ENCODE measurements around the gene FARSA. TPM values are rescaled to one million over a fixed set of nuclear protein-coding genes. Genes with fewer than 3 reads are reported as not detected.
A peak's percentile ranks its signal among the peaks of the same experiment; 100 is the strongest.

FARSA gene
- total and polyA plus RNA-seq, 2 of the 13 experiments (the other 11 are each of a cell fraction or from before 2014, with no cell fraction given): 25.9 to 72.0 TPM

DNA sequence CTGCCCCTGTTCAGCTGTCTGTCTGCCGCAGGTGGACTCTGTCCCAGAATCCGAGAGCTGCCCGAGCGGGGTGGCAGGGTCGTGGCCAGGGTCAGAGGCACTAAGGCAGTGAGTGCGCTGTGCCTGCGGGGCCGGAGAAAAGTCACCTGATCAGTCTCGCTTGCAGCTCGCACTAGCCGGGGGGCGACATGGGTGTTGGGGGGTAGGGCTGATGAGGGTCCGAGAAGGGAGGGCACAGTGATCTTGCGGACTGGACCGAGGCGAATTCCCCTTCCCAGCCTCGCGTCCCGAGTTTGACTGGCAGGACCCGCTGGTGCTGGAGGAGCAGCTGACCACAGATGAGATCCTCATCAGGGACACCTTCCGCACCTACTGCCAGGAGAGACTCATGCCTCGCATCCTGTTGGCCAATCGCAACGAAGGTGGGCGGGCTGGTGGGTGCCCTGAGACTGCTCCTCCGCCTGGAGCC lies 41.9 kb downstream of the FARSA start (continued):
- TF ChIP-seq, protein P1, sequence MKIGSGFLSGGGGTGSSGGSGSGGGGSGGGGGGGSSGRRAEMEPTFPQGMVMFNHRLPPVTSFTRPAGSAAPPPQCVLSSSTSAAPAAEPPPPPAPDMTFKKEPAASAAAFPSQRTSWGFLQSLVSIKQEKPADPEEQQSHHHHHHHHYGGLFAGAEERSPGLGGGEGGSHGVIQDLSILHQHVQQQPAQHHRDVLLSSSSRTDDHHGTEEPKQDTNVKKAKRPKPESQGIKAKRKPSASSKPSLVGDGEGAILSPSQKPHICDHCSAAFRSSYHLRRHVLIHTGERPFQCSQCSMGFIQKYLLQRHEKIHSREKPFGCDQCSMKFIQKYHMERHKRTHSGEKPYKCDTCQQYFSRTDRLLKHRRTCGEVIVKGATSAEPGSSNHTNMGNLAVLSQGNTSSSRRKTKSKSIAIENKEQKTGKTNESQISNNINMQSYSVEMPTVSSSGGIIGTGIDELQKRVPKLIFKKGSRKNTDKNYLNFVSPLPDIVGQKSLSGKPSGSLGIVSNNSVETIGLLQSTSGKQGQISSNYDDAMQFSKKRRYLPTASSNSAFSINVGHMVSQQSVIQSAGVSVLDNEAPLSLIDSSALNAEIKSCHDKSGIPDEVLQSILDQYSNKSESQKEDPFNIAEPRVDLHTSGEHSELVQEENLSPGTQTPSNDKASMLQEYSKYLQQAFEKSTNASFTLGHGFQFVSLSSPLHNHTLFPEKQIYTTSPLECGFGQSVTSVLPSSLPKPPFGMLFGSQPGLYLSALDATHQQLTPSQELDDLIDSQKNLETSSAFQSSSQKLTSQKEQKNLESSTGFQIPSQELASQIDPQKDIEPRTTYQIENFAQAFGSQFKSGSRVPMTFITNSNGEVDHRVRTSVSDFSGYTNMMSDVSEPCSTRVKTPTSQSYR (CRISPR knock-in tag; IDR thresholded peaks at IDR 0.05; ENCODE audit: borderline replicate concordance): no peak
- TF ChIP-seq HNF4A (CRISPR knock-in tag; IDR thresholded peaks at IDR 0.05) (peak; percentile 34; the same call in 1 of the 2 replicates), CCDC6 (CRISPR knock-in tag; IDR thresholded peaks at IDR 0.05) (no peak), AGO2 (optimal IDR thresholded peaks at IDR 0.05; ENCODE audit: low read depth, low read length) (peak; percentile 27), MIER2 (CRISPR knock-in tag; IDR thresholded peaks at IDR 0.05) (no peak), SP1 (IDR thresholded peaks at IDR 0.05) (no peak), SP1 (CRISPR knock-in tag; IDR thresholded peaks at IDR 0.05) (0 out of 2 replicates have a peak, but pooled peaks have one; percentile 30), ZNF253 (CRISPR knock-in tag; IDR thresholded peaks at IDR 0.05; ENCODE audit: borderline replicate concordance) (no peak), ZFP82 (CRISPR knock-in tag; IDR thresholded peaks at IDR 0.05; ENCODE audit: borderline replicate concordance) (no peak), POLR2AphosphoS5 (IDR thresholded peaks at IDR 0.05; ENCODE audit: low read depth, low read length) (no peak), PHF8 (CRISPR knock-in tag; IDR thresholded peaks at IDR 0.05) (no peak), MNT (IDR thresholded peaks at IDR 0.05) (no peak), ZSCAN29 (CRISPR knock-in tag; conservative IDR thresholded peaks at IDR 0.05) (0 out of 2 replicates have a peak, but pooled peaks have one; percentile 0), NFYB (CRISPR knock-in tag; IDR thresholded peaks at IDR 0.05) (peak; percentile 20; the same call in 1 of the 2 replicates), ZNF703 (CRISPR knock-in tag; IDR thresholded peaks at IDR 0.05; ENCODE audit: borderline replicate concordance) (0 out of 2 replicates have a peak, but pooled peaks have one; percentile 26), MEIS2 (CRISPR knock-in tag; IDR thresholded peaks at IDR 0.05) (no peak), SRSF4 (IDR thresholded peaks at IDR 0.05; ENCODE audit: low read depth, low read length, poor library complexity, severe bottlenecking) (no peak), ZNF326 (CRISPR knock-in tag; IDR thresholded peaks at IDR 0.05; ENCODE audit: borderline replicate concordance) (no peak), TRIM24 (CRISPR knock-in tag; IDR thresholded peaks at IDR 0.05) (no peak), SNAI1 (CRISPR knock-in tag; IDR thresholded peaks at IDR 0.05; ENCODE audit: borderline replicate concordance) (no peak), HNF4G (IDR thresholded peaks at IDR 0.05; ENCODE audit: borderline replicate concordance, low read depth, low read length) (peak; percentile 35; the same call in 1 of the 2 replicates), HNF4G (CRISPR knock-in tag; IDR thresholded peaks at IDR 0.05; ENCODE audit: borderline replicate concordance, low read depth) (no peak), CBX5 (CRISPR knock-in tag; IDR thresholded peaks at IDR 0.05; ENCODE audit: borderline replicate concordance) (no peak), ZXDC (CRISPR knock-in tag; IDR thresholded peaks at IDR 0.05) (no peak), HOXA9 (CRISPR knock-in tag; IDR thresholded peaks at IDR 0.05; ENCODE audit: borderline replicate concordance) (no peak), ZNF367 (CRISPR knock-in tag; IDR thresholded peaks at IDR 0.05; ENCODE audit: borderline replicate concordance) (no peak)

Measured in HepG2 (cell line).